ENCODE measurements around the gene TBC1D9. TPM values are rescaled to one million over a fixed set of nuclear protein-coding genes. Genes with fewer than 3 reads are reported as not detected.

The TBC1D9 gene
- total RNA-seq, 1 donor from 2014 or later = 36.4 TPM

DNA sequence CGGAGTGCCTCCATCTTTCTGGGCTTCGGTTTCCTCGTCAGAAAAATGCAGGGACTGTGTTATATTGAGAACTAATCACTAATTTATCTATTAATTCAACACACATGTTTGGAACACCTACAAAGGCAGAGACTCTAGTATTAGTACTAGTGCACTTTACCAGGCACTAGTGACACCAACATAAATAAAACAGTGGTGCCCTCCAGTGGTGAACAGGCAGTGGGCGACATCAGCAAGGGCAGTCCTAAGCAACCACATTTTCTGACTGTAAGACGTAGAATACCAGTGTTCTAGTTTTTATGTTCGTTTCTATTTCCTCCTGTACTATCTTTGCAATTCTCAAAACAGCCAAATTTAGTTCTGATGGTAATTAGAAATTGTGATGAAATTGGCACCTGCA lies 118.3 kb downstream of the TBC1D9 start:
- DNase-seq (ENCODE audit: low spot score, unreplicated experiment) = no peak
- no peaks in the 10 kb centered on the region for H3K27me3 Mint-ChIP-seq
- peak overlapping the region; percentile 79 for H3K27ac Mint-ChIP-seq
- H3K36me3 Mint-ChIP-seq (ENCODE audit: insufficient read depth) = peaks cover 42% of the 10 kb centered on the region
- no peaks in the 10 kb centered on the region for H3K9me3 Mint-ChIP-seq (ENCODE audit: low read depth)
- no peak overlapping the region for H3K4me3 Mint-ChIP-seq (ENCODE audit: low read depth)
- H3K4me1 Mint-ChIP-seq (ENCODE audit: low read depth) = peaks cover 41% of the 10 kb centered on the region
- TF ChIP-seq, protein P1, sequence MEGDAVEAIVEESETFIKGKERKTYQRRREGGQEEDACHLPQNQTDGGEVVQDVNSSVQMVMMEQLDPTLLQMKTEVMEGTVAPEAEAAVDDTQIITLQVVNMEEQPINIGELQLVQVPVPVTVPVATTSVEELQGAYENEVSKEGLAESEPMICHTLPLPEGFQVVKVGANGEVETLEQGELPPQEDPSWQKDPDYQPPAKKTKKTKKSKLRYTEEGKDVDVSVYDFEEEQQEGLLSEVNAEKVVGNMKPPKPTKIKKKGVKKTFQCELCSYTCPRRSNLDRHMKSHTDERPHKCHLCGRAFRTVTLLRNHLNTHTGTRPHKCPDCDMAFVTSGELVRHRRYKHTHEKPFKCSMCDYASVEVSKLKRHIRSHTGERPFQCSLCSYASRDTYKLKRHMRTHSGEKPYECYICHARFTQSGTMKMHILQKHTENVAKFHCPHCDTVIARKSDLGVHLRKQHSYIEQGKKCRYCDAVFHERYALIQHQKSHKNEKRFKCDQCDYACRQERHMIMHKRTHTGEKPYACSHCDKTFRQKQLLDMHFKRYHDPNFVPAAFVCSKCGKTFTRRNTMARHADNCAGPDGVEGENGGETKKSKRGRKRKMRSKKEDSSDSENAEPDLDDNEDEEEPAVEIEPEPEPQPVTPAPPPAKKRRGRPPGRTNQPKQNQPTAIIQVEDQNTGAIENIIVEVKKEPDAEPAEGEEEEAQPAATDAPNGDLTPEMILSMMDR (IDR thresholded peaks at IDR 0.05; ENCODE audit: unreplicated experiment) = peak; percentile 57

DNA sequence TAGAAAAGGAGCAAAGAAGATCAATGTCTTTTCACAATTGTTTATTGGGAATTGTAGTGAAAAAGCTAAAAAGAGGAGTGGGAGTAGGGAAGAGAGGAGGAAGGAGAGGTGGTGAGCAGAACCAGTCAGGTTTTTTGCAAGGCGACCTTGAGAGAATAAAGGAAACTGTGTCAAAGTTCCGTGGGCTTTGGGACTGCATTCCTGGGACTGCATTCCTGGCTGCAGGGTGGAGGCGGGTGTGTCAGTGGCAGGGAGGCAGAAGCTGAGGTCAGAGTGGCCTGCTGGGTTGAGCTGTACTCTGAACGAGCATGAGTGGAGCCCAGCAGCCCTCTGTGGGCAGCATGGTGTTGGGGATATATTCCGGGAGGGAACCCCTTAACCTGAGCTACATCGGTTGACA lies 120.6 kb downstream of the TBC1D9 start:
- TF ChIP-seq, protein P1 (IDR thresholded peaks at IDR 0.05; ENCODE audit: unreplicated experiment) = no peak
- peak overlapping the region; percentile 35 for H3K4me3 Mint-ChIP-seq (ENCODE audit: low read depth)
- peaks cover 44% of the 10 kb centered on the region for H3K36me3 Mint-ChIP-seq (ENCODE audit: insufficient read depth)
- no peaks in the 10 kb centered on the region for H3K9me3 Mint-ChIP-seq (ENCODE audit: low read depth)
- no peaks in the 10 kb centered on the region for H3K27me3 Mint-ChIP-seq
- H3K27ac Mint-ChIP-seq = peak overlapping the region; percentile 93
- H3K4me1 Mint-ChIP-seq (ENCODE audit: low read depth) = peaks cover 23% of the 10 kb centered on the region
- DNase-seq (ENCODE audit: low spot score, unreplicated experiment) = no peak

- TF ChIP-seq, protein P1 (IDR thresholded peaks at IDR 0.05; ENCODE audit: unreplicated experiment) = no peak
- Mint-ChIP-seq H3K36me3 (ENCODE audit: insufficient read depth) (peaks cover 44% of the 10 kb centered on the region), H3K27ac (no peak overlapping the region), H3K27me3 (no peaks in the 10 kb centered on the region), H3K4me1 (ENCODE audit: low read depth) (peaks cover 16% of the 10 kb centered on the region), H3K4me3 (ENCODE audit: low read depth) (no peak overlapping the region), H3K9me3 (ENCODE audit: low read depth) (no peaks in the 10 kb centered on the region)
- no peak for DNase-seq (ENCODE audit: low spot score, unreplicated experiment)
Observed at GRCh38 chr4:140633951-140634350, 122.2 kb downstream of the TBC1D9 start.

- TF ChIP-seq, protein P1 (IDR thresholded peaks at IDR 0.05; ENCODE audit: unreplicated experiment) = no peak
- Mint-ChIP-seq H3K4me3 (ENCODE audit: low read depth) (no peak overlapping the region), H3K27ac (no peak overlapping the region), H3K36me3 (ENCODE audit: insufficient read depth) (peaks cover 45% of the 10 kb centered on the region), H3K4me1 (ENCODE audit: low read depth) (peaks cover 16% of the 10 kb centered on the region), H3K9me3 (ENCODE audit: low read depth) (no peaks in the 10 kb centered on the region), H3K27me3 (no peaks in the 10 kb centered on the region)
- DNase-seq (ENCODE audit: low spot score, unreplicated experiment) = no peak
Observed at GRCh38 chr4:140633124-140633523, 123.1 kb downstream of the TBC1D9 start.

GRCh38 chr4:140630246-140630645 lies 125.9 kb downstream of the TBC1D9 start:
- Mint-ChIP-seq H3K27ac (no peak overlapping the region), H3K27me3 (no peaks in the 10 kb centered on the region)
- no peak for DNase-seq (ENCODE audit: low spot score, unreplicated experiment)

More at GRCh38 chr4:140630246-140630645, 125.9 kb downstream of the TBC1D9 start:
- H3K36me3 Mint-ChIP-seq (ENCODE audit: insufficient read depth) = peaks cover 36% of the 10 kb centered on the region
- H3K9me3 Mint-ChIP-seq (ENCODE audit: low read depth) = no peaks in the 10 kb centered on the region
- H3K4me1 Mint-ChIP-seq (ENCODE audit: low read depth) = peaks cover 5% of the 10 kb centered on the region
- H3K4me3 Mint-ChIP-seq (ENCODE audit: low read depth) = no peak overlapping the region
- TF ChIP-seq, protein P1 (IDR thresholded peaks at IDR 0.05; ENCODE audit: unreplicated experiment) = no peak

Data from progenitor cell of endocrine pancreas (in vitro differentiated cells).